ENCODE results near the gene GJE1.

DNA sequence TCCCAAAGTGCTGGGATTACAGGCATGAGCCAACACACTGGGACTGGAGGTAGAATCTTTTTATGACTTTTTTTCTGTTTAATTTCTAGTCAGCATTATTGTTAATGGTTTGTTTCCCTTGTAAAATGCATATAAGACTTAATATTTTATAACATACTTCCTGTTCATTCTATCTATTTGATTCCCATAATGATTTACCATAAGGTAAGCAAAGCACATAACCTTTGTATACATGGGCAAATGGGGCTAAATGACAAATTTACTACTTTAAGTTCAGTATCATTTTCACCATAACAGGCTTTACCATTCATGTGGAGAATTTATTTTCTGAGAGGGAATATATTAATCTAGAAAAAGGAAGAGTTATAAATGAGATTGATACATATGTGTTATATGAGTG, 38.6 kb downstream of the GJE1 start:
- TF ChIP-seq, protein P1, sequence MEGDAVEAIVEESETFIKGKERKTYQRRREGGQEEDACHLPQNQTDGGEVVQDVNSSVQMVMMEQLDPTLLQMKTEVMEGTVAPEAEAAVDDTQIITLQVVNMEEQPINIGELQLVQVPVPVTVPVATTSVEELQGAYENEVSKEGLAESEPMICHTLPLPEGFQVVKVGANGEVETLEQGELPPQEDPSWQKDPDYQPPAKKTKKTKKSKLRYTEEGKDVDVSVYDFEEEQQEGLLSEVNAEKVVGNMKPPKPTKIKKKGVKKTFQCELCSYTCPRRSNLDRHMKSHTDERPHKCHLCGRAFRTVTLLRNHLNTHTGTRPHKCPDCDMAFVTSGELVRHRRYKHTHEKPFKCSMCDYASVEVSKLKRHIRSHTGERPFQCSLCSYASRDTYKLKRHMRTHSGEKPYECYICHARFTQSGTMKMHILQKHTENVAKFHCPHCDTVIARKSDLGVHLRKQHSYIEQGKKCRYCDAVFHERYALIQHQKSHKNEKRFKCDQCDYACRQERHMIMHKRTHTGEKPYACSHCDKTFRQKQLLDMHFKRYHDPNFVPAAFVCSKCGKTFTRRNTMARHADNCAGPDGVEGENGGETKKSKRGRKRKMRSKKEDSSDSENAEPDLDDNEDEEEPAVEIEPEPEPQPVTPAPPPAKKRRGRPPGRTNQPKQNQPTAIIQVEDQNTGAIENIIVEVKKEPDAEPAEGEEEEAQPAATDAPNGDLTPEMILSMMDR (IDR thresholded peaks at IDR 0.05) = no peak
- no peak for TF ChIP-seq POLR2A (IDR thresholded peaks at IDR 0.05)
